K562 (cell line): ENCODE data around the gene GHITM. TPM values are rescaled to one million over a fixed set of nuclear protein-coding genes. Genes with fewer than 3 reads are reported as not detected.

Source experiments
- ATAC-seq: fragments of 200-7000 bp; cut with Tn5 transposase; 3 replicates; pipeline ENCODE4 v1.9.1; 2020; ENCODE audit warnings: moderate library complexity
- BruUV-seq: library from RNA; stranded (reverse); fragments of 400-500 nt; replicated peaks from 2 replicates; lab custom pipeline; 2021; lab: Mats Ljungman, UMichigan
- CTCF ChIA-PET: fragments of 300-600 bp; formaldehyde crosslinking; extraction: SDS; loops from one replicate; lab custom pipeline; 2021; ENCODE audit warnings: low intra/inter-chr PET ratio; lab: Yijun Ruan, JAX
- POLR2A ChIA-PET: fragments of 300-600, 350-650 bp; sonication (Branson Sonifier 250); formaldehyde crosslinking; extraction: SDS; loops from one replicate; lab custom pipeline; 2021; ENCODE audit warnings: antibody characterized with exemption, inconsistent platforms; lab: Yijun Ruan, JAX
- DNase-seq, 4 experiments: peaks; one replicate each; pipeline versions ENCODE4 v3.0.0 to v3.0.0-alpha.2; 2011 to 2018; ENCODE audit warnings: low spot score in 3 of 4, mixed read lengths in 3 of 4; ENCODE audit errors: extremely low read depth in 1 of 4
- FAIRE-seq: peaks from 2 replicates; lab custom pipeline; 2011; peaks lifted over from hg19 to GRCh38; lab: Jason Lieb, UNC
- H2AFZ ChIP-seq: 2 replicates; pipeline ENCODE4 v1.6.0; 2011; ENCODE audit warnings: low read depth, low read length, control low read depth, inconsistent platforms
- H3K27ac ChIP-seq: fragments of 200-600 bp; 3 replicates; pipeline ENCODE4 v1.8.0; 2011; ENCODE audit warnings: low read depth, mild to moderate bottlenecking, control low read depth, inconsistent platforms, low read length, moderate library complexity, mixed read lengths; ENCODE audit errors: extremely low read depth
- H3K27me3 ChIP-seq, 2 experiments: fragments of 300-600 bp in 1 of 2; 2 replicates in 1 of 2; 3 replicates in 1 of 2; pipeline versions ENCODE4 v1.6.0 to v1.8.0; 2011; ENCODE audit warnings: inconsistent platforms in 2 of 2, low read length in 2 of 2, mild to moderate bottlenecking in 1 of 2, mixed read lengths in 1 of 2, moderate library complexity in 1 of 2; ENCODE audit not compliant: control insufficient read depth in 2 of 2, insufficient read depth in 2 of 2
- H3K36me3 ChIP-seq: fragments of 300-600 bp; 3 replicates; pipeline ENCODE4 v1.8.0; 2011; ENCODE audit warnings: mild to moderate bottlenecking, low read length, inconsistent platforms; ENCODE audit not compliant: control insufficient read depth, insufficient read depth
- H3K4me1 ChIP-seq, 2 experiments: fragments of 200-600 bp in 1 of 2; replicated peaks in 1 of 2; 2 replicates in 1 of 2; 3 replicates in 1 of 2; pipeline versions ENCODE4 v1.5.1 to v1.8.0; 2011; ENCODE audit warnings: inconsistent platforms in 2 of 2, low read length in 2 of 2, mild to moderate bottlenecking in 1 of 2, mixed read lengths in 1 of 2, moderate library complexity in 1 of 2; ENCODE audit not compliant: control insufficient read depth in 2 of 2, insufficient read depth in 2 of 2
- H3K4me2 ChIP-seq: 2 replicates; pipeline ENCODE4 v1.6.1; 2011; ENCODE audit warnings: low read length, control low read depth, inconsistent platforms, mixed read lengths; ENCODE audit not compliant: insufficient read depth
- H3K4me3 ChIP-seq: fragments of 200-600 bp; sonication (generic), shearing (Covaris generic); 2 replicates; pipeline ENCODE4 v1.5.1; 2016; ENCODE audit warnings: control low read depth, inconsistent platforms
- H3K79me2 ChIP-seq: fragments of 200-600 bp; 3 replicates; pipeline ENCODE4 v1.8.0; 2011; ENCODE audit warnings: low read length, inconsistent platforms; ENCODE audit not compliant: control insufficient read depth, insufficient read depth
- H3K9ac ChIP-seq, 2 experiments: 2 replicates each; pipeline versions ENCODE4 v1.6.0 to v1.6.1; 2011; ENCODE audit warnings: low read depth in 2 of 2, low read length in 2 of 2, control low read depth in 1 of 2, inconsistent platforms in 1 of 2, mild to moderate bottlenecking in 1 of 2, mixed read lengths in 1 of 2; ENCODE audit not compliant: insufficient read depth in 1 of 2
- H3K9me1 ChIP-seq: one replicate; pipeline ENCODE4 v1.6.0; 2011; ENCODE audit warnings: inconsistent platforms, mild to moderate bottlenecking, low read length, moderate library complexity; ENCODE audit not compliant: control insufficient read depth, insufficient read depth
- H3K9me3 ChIP-seq: replicated peaks from 2 replicates; pipeline ENCODE4 v1.5.1; 2011; ENCODE audit warnings: low read depth, low read length, inconsistent platforms; ENCODE audit not compliant: control insufficient read depth, insufficient read depth
- H4K20me1 ChIP-seq: replicated peaks from 2 replicates; pipeline ENCODE4 v1.6.1; 2011; ENCODE audit warnings: low read length, inconsistent platforms, mixed read lengths; ENCODE audit not compliant: control insufficient read depth, insufficient read depth
- EP300 ChIP-seq: IDR thresholded peaks from 2 replicates; pipeline ENCODE4 v1.6.1; 2012; ENCODE audit warnings: low read length, improper control_type of control experiment
- FOXA3 ChIP-seq, 2 experiments: fragments of 450-650 bp in 1 of 2; sonication (generic) in 1 of 2; formaldehyde crosslinking; IDR thresholded peaks in 1 of 2; conservative IDR thresholded peaks in 1 of 2; 2 replicates each; pipeline versions ENCODE4 v1.4.0 to v1.8.0; 2020 to 2022; ENCODE audit warnings: mild to moderate bottlenecking in 2 of 2, missing genetic modification reagents in 1 of 2
- GTF2A2 ChIP-seq: IDR thresholded peaks from 2 replicates; pipeline ENCODE4 v1.6.1; 2016; ENCODE audit warnings: mild to moderate bottlenecking, missing genetic modification characterization, missing compliant biosample characterization
- JUND ChIP-seq, 2 experiments: IDR thresholded peaks; 2 replicates in 1 of 2; 3 replicates in 1 of 2; pipeline ENCODE4 v1.6.1; 2011; ENCODE audit warnings: borderline replicate concordance in 2 of 2, low read depth in 2 of 2, low read length in 2 of 2, improper control_type of control experiment in 1 of 2, missing biosample characterization in 1 of 2, missing genetic modification characterization in 1 of 2, missing genetic modification reagents in 1 of 2
- MED1 ChIP-seq: sonication (generic); formaldehyde crosslinking; IDR thresholded peaks from 2 replicates; pipeline ENCODE4 v1.8.1; 2023; ENCODE audit warnings: missing genetic modification reagents, borderline replicate concordance
- MXI1 ChIP-seq: IDR thresholded peaks from 2 replicates; pipeline ENCODE4 v1.6.1; 2011; ENCODE audit warnings: low read depth, mild to moderate bottlenecking, improper control_type of control experiment, low read length
- PCBP2 ChIP-seq: fragments of 200-400 bp; formaldehyde crosslinking; IDR thresholded peaks from 2 replicates; pipeline ENCODE4 v1.6.1; 2018; ENCODE audit warnings: low read length, low read depth, mild to moderate bottlenecking, moderate library complexity; ENCODE audit not compliant: poor library complexity, severe bottlenecking
- ZBTB8A ChIP-seq: fragments of 450-650 bp; IDR thresholded peaks from 2 replicates; pipeline ENCODE4 v1.6.1; 2018; ENCODE audit warnings: mild to moderate bottlenecking, moderate library complexity; ENCODE audit not compliant: partially characterized antibody
- ZNF184 ChIP-seq: sonication (generic); formaldehyde crosslinking; IDR thresholded peaks from 2 replicates; pipeline ENCODE4 v1.5.0; 2020; ENCODE audit warnings: missing genetic modification reagents
- ZNF780A ChIP-seq: fragments of 250-450 bp; sonication (Bioruptor Pico); IDR thresholded peaks from 2 replicates; pipeline ENCODE4 v1.5.0; 2021; ENCODE audit warnings: mild to moderate bottlenecking
- ZSCAN32 ChIP-seq: fragments of 450-650 bp; formaldehyde crosslinking; IDR thresholded peaks from 2 replicates; pipeline ENCODE4 v1.4.0; 2020; ENCODE audit warnings: mild to moderate bottlenecking, moderate library complexity
- WGBS: fragments of 100-300 bp; shearing (Covaris generic); methylation state at CpG from one replicate; pipeline ENCODE4 v1.1.6; 2016; ENCODE audit warnings: low coverage, mixed read lengths; ENCODE audit not compliant: insufficient coverage; ENCODE audit errors: missing lambda C conversion rate; 5-methylcytosine and 5-hydroxymethylcytosine counted together
- in situ Hi-C: fragments of 300-500 bp; cut with MboI; formaldehyde crosslinking; loops from 4 replicates; pipeline ENCODE4 v1.15.0; 2018; ENCODE audit warnings: inconsistent platforms, mixed read lengths
- intact Hi-C: fragments of 100-400 bp; cut with micrococcal nuclease; formaldehyde crosslinking; loops from 2 replicates; pipeline ENCODE4 v1.14.2; 2022
- polyA plus RNA-seq, 8 experiments: library from polyadenylated mRNA; depleted of rRNA in 4 of 8; stranded (reverse) in 5 of 8; unstranded in 3 of 8; fragments of >200 nt; fragmentation: Nextera tagmentation in 2 of 8; fragmentation: Illumina TruSeq in 1 of 8; extraction: Ambion mirVana in 2 of 8; extraction: Trizol in 1 of 8; gene quantifications; 2 replicates each; pipeline versions ENCODE4 v1.2.1 to v1.2.3, GENCODE V29; 2011 to 2014; ENCODE audit warnings: inconsistent platforms in 1 of 8, missing spikeins in 1 of 8
- total RNA-seq, 7 experiments: library from RNA; depleted of rRNA in 6 of 7; stranded (reverse); fragments of >200 nt in 6 of 7; fragmentation: Illumina TruSeq in 2 of 7; extraction: Trizol in 2 of 7; gene quantifications; 2 replicates each; pipeline versions ENCODE4 v1.2.1 to v1.2.3, GENCODE V29; 2011 to 2021; ENCODE audit warnings: low replicate concordance in 1 of 7
- TF ChIP-seq, protein P1 (sequence below): sonication (generic); formaldehyde crosslinking; IDR thresholded peaks from 2 replicates; pipeline ENCODE4 v1.5.0; 2020; ENCODE audit warnings: missing genetic modification reagents
- TF ChIP-seq, protein P2 (sequence below): sonication (generic); formaldehyde crosslinking; IDR thresholded peaks from 2 replicates; pipeline ENCODE4 v1.8.1; 2023; ENCODE audit warnings: mild to moderate bottlenecking, missing genetic modification reagents

Gene GHITM
- total and polyA plus RNA-seq, 9 of the 15 experiments (the other 6 are each of a cell fraction or from before 2014, with no cell fraction given): 322 to 1,258 (median 386) TPM

DNA sequence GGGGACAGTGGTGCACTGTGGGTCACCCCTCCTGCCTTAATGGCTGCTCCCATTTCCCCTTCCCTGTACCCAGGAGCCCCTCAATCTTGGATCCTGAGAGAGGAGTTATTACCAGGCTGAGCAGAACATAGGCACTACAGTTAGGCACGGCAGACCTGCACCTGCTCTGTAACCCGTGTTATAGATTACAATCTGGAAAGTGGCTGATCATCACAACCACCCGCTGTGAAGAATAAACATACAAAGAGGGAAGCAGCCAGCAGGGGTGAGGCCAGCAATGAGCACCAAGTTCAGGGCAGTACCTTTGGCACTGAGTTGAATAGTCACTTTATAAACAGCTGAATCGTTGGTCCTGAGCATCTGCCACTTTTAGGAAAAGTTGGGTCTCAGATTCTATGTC lies 56.8 kb downstream of the GHITM start:
- no TSS peak for BruUV-seq
- H3K4me3 ChIP-seq: no peak overlapping the region
- no peaks in the 10 kb centered on the region for H3K9me3 ChIP-seq
- peaks cover 6% of the 10 kb centered on the region; the same call in 1 of the 2 replicates for H4K20me1 ChIP-seq
- no peak for DNase-seq
- H2AFZ ChIP-seq: no peak overlapping the region
- CTCF ChIA-PET: no interaction called here
- no peaks in the 10 kb centered on the region for H3K36me3 ChIP-seq
- TF ChIP-seq GTF2A2 (tag): no peak
- peak in 1 of 2 experiments; percentile 29; a peak in 1 of 4 replicates for TF ChIP-seq FOXA3 (CRISPR knock-in tag; conservative IDR thresholded peaks at IDR 0.05 in 1 of 2, IDR thresholded peaks at IDR 0.05 in 1 of 2)
- H3K9me1 ChIP-seq: no peaks in the 10 kb centered on the region
- ATAC-seq: no peak
- H3K9ac ChIP-seq: no peak overlapping the region
- no peak for FAIRE-seq
- WGBS: 0% methylated on average over 4 of the region's 4 CpGs
- POLR2A ChIA-PET: no interaction called here
- in situ Hi-C loops (no loop called here), intact Hi-C loops (no loop called here)
- H3K27ac ChIP-seq: no peak overlapping the region
- peaks cover 7 to 23% of the 10 kb centered on the region in 2 experiments; a peak in 4 of 5 replicates for H3K4me1 ChIP-seq
- H3K79me2 ChIP-seq: no peaks in the 10 kb centered on the region
- H3K27me3 ChIP-seq: peaks cover 38 to 73% of the 10 kb centered on the region in 2 experiments
- H3K4me2 ChIP-seq: no peak overlapping the region

DNA sequence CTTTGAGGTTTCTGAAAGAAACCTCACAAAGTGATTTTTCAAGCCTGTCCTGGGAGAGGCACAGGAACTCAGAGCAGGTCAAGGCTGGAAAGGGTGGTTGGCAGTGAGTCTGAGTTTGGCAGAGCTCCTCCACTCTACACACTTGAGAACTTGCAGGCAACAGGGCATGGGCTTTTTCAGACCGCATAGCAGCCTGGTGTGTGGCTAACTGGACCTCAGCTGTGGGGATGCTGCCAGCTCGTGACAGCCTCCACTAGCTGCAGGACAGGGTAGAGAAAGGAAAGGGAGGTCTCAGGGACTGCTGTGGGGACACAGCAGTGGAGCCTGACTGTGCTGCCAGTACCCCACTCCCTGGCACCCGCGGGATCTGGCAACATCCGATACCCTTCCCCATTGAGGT lies 57.6 kb downstream of the GHITM start:
- POLR2A ChIA-PET: interaction anchor here (0.6 to 1.4 kb wide), 3 partner anchors 9 to 114 kb away, joined by 3 to 4 read pairs (median 3); no protein-coding TSS in a partner anchor
- FAIRE-seq (no peak), ATAC-seq (no peak), DNase-seq (no peak)
- no peak overlapping the region for H3K9ac ChIP-seq
- no peak overlapping the region for H3K27ac ChIP-seq
- H3K4me2 ChIP-seq: no peak overlapping the region
- H2AFZ ChIP-seq: no peak overlapping the region
- in situ Hi-C loops (no loop called here), intact Hi-C loops (no loop called here)
- CTCF ChIA-PET: no interaction called here
- no peak overlapping the region for H3K4me3 ChIP-seq
- H3K27me3 ChIP-seq: peaks cover 36 to 64% of the 10 kb centered on the region in 2 experiments
- BruUV-seq: no TSS peak
- H4K20me1 ChIP-seq: peaks cover 6% of the 10 kb centered on the region; the same call in 1 of the 2 replicates
- no peaks in the 10 kb centered on the region for H3K9me3 ChIP-seq
- no peaks in the 10 kb centered on the region for H3K36me3 ChIP-seq
- 2% methylated on average over 5 of the region's 5 CpGs for WGBS
- no peaks in the 10 kb centered on the region for H3K9me1 ChIP-seq
- no peaks in the 10 kb centered on the region for H3K79me2 ChIP-seq
- H3K4me1 ChIP-seq: peaks cover 13 to 30% of the 10 kb centered on the region in 2 experiments; a peak in 4 of 5 replicates
- TF ChIP-seq, protein P1, sequence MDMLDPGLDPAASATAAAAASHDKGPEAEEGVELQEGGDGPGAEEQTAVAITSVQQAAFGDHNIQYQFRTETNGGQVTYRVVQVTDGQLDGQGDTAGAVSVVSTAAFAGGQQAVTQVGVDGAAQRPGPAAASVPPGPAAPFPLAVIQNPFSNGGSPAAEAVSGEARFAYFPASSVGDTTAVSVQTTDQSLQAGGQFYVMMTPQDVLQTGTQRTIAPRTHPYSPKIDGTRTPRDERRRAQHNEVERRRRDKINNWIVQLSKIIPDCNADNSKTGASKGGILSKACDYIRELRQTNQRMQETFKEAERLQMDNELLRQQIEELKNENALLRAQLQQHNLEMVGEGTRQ: no peak
- TF ChIP-seq JUND (IDR thresholded peaks at IDR 0.05; ENCODE audit: borderline replicate concordance, low read depth, low read length) (no peak), JUND (tag; IDR thresholded peaks at IDR 0.05; ENCODE audit: borderline replicate concordance, low read depth, low read length) (no peak), MXI1 (no peak), EP300 (no peak), MED1 (CRISPR knock-in tag) (no peak), ZSCAN32 (no peak), ZNF184 (no peak), ZNF780A (CRISPR knock-in tag) (no peak), PCBP2 (no peak), ZBTB8A (no peak)
- TF ChIP-seq, protein P2, sequence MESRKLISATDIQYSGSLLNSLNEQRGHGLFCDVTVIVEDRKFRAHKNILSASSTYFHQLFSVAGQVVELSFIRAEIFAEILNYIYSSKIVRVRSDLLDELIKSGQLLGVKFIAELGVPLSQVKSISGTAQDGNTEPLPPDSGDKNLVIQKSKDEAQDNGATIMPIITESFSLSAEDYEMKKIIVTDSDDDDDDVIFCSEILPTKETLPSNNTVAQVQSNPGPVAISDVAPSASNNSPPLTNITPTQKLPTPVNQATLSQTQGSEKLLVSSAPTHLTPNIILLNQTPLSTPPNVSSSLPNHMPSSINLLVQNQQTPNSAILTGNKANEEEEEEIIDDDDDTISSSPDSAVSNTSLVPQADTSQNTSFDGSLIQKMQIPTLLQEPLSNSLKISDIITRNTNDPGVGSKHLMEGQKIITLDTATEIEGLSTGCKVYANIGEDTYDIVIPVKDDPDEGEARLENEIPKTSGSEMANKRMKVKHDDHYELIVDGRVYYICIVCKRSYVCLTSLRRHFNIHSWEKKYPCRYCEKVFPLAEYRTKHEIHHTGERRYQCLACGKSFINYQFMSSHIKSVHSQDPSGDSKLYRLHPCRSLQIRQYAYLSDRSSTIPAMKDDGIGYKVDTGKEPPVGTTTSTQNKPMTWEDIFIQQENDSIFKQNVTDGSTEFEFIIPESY: no peak
